Central memory CD4-positive, alpha-beta T cell (primary cell): Measurements from ENCODE around the gene GAS2L1.
A peak's percentile ranks its signal among the peaks of the same experiment; 100 is the strongest.

Experiments
- DNase-seq: peaks from one replicate; pipeline ENCODE4 v3.0.0; 2022
- total RNA-seq, 3 experiments: gene quantifications; one replicate each; lab custom pipeline; 2026; lab: John Stamatoyannopoulos, UW

The GAS2L1 gene
- total RNA-seq, result 0.19 to 0.78 (median 0.44) reads per million in 3 experiments

- peak; percentile 27 for DNase-seq
Measured at GRCh38 chr22:29306175-29306834, at the start of gene GAS2L1. GAS2L1 (plus strand) TSS chr22:29306650; CDS start chr22:29308106, 1,456 bp downstream.

GRCh38 chr22:29257751-29258181 is 48.7 kb upstream of the GAS2L1 start:
- DNase-seq, result no peak

GRCh38 chr22:29258407-29259252 is 47.8 kb upstream of the GAS2L1 start:
- no peak for DNase-seq

GRCh38 chr22:29259253-29259899 is 47.1 kb upstream of the GAS2L1 start:
- DNase-seq, result no peak

- no peak for DNase-seq
Measured at GRCh38 chr22:29260031-29260560, 46.4 kb upstream of the GAS2L1 start.

GRCh38 chr22:29260601-29261315 is 45.7 kb upstream of the GAS2L1 start:
- no peak for DNase-seq

- no peak for DNase-seq
Measured at GRCh38 chr22:29263791-29264276, 42.6 kb upstream of the GAS2L1 start.

GRCh38 chr22:29265305-29265704 is 41.1 kb upstream of the GAS2L1 start:
- no peak for DNase-seq

- no peak for DNase-seq
Measured at GRCh38 chr22:29265929-29266328, 40.5 kb upstream of the GAS2L1 start.

- no peak for DNase-seq
Measured at GRCh38 chr22:29266564-29267461, 39.6 kb upstream of the GAS2L1 start.

GRCh38 chr22:29267462-29267857 is 39.0 kb upstream of the GAS2L1 start:
- DNase-seq, result no peak

- peak; percentile 95 for DNase-seq
Measured at GRCh38 chr22:29267858-29268510, 38.5 kb upstream of the GAS2L1 start, which contains the start of the genes EWSR1 and RHBDD3. EWSR1 (plus strand) TSS chr22:29268268; CDS start chr22:29268337, 69 bp downstream. RHBDD3 (minus strand) TSS chr22:29267981; CDS start chr22:29265626, 2,355 bp downstream.

- peak; percentile 32 for DNase-seq
Measured at GRCh38 chr22:29268511-29269229, 37.8 kb upstream of the GAS2L1 start.

GRCh38 chr22:29269230-29269604 is 37.2 kb upstream of the GAS2L1 start:
- DNase-seq, result no peak

GRCh38 chr22:29269731-29270474 is 36.5 kb upstream of the GAS2L1 start:
- no peak for DNase-seq

GRCh38 chr22:29270475-29271271 is 35.8 kb upstream of the GAS2L1 start:
- DNase-seq, result no peak

GRCh38 chr22:29272624-29273023 is 33.8 kb upstream of the GAS2L1 start:
- no peak for DNase-seq

- DNase-seq, result no peak
Measured at GRCh38 chr22:29275167-29275566, 31.3 kb upstream of the GAS2L1 start.
